Thoracic aorta (tissue), 2 donors: ENCODE data around the gene ADAMTS7. TPM values are rescaled to one million over a fixed set of nuclear protein-coding genes. Genes with fewer than 3 reads are reported as not detected.

Experiments
- ATAC-seq: fragments of 150-250 bp; one replicate; pipeline ENCODE4 v1.8.0; 2017; ENCODE audit warnings: low read depth; ENCODE audit not compliant: insufficient number of reproducible peaks, low FRiP score
- DNase-seq: peaks from one replicate; pipeline ENCODE4 v3.0.0-alpha.2; 2020; ENCODE audit warnings: low spot score
- H3K27ac ChIP-seq, 2 donors: fragments of 200-600 bp; sonication (generic); 1 replicate in 1 of 2; 2 replicates in 1 of 2; pipeline ENCODE4 v1.5.1; 2016; ENCODE audit warnings: mild to moderate bottlenecking in 2 of 2, moderate library complexity in 2 of 2
- H3K27me3 ChIP-seq: fragments of 200-600 bp; sonication (generic); replicated peaks from 2 replicates; pipeline ENCODE4 v1.6.0; 2016; ENCODE audit warnings: mild to moderate bottlenecking; ENCODE audit not compliant: insufficient read depth
- H3K36me3 ChIP-seq: fragments of 200-600 bp; sonication (generic); one replicate; pipeline ENCODE4 v1.5.1; 2016
- H3K4me1 ChIP-seq, 2 donors: fragments of 200-600 bp; sonication (generic); 1 replicate in 1 of 2; 2 replicates in 1 of 2; pipeline versions ENCODE4 v1.5.1 to v1.6.0; 2016; ENCODE audit warnings: low read depth in 2 of 2, mild to moderate bottlenecking in 1 of 2; ENCODE audit not compliant: control insufficient read depth in 1 of 2
- H3K4me3 ChIP-seq: fragments of 200-600 bp; sonication (generic); 2 replicates; pipeline ENCODE4 v1.5.1; 2016; ENCODE audit warnings: mild to moderate bottlenecking
- H3K9me3 ChIP-seq: fragments of 200-600 bp; sonication (generic); 2 replicates; pipeline ENCODE4 v1.5.1; 2016
- total RNA-seq, 2 donors: library from RNA; depleted of rRNA; stranded (reverse); fragments of >200 nt; gene quantifications; one replicate each; pipeline versions ENCODE4 v1.1.0 to v1.2.3, GENCODE V29; 2016
- TF ChIP-seq, protein P1 (sequence below): fragments of 200-600 bp; sonication (generic); IDR thresholded peaks from one replicate; pipeline ENCODE4 v1.5.1; 2019; ENCODE audit warnings: antibody characterized with exemption

Gene ADAMTS7
- total RNA-seq, 2 donors from 2014 or later = 15.6 to 60.2 TPM

DNA sequence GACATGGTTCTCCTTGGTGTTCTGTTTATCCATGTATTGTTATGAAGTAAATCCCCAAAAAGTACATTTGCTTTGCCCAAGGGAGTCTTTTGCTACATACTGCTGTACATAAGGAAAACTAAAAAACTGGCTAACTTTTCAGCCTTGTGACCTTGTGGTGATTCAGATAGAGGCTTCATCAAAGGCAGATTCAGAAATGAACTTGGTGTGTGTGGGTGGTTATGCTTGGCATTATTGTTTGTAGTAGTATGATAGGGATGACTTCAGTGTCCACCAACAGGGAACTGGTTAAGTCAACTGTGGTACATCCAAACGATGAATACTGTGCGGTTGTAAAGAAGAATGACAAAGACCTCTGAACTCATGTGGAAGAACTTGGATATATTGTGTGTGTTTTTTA lies 94.6 kb downstream of the ADAMTS7 start:
- no peak overlapping the region for H3K4me3 ChIP-seq
- TF ChIP-seq, protein P1, sequence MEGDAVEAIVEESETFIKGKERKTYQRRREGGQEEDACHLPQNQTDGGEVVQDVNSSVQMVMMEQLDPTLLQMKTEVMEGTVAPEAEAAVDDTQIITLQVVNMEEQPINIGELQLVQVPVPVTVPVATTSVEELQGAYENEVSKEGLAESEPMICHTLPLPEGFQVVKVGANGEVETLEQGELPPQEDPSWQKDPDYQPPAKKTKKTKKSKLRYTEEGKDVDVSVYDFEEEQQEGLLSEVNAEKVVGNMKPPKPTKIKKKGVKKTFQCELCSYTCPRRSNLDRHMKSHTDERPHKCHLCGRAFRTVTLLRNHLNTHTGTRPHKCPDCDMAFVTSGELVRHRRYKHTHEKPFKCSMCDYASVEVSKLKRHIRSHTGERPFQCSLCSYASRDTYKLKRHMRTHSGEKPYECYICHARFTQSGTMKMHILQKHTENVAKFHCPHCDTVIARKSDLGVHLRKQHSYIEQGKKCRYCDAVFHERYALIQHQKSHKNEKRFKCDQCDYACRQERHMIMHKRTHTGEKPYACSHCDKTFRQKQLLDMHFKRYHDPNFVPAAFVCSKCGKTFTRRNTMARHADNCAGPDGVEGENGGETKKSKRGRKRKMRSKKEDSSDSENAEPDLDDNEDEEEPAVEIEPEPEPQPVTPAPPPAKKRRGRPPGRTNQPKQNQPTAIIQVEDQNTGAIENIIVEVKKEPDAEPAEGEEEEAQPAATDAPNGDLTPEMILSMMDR = no peak
- H3K9me3 ChIP-seq = no peaks in the 10 kb centered on the region
- H3K36me3 ChIP-seq = no peaks in the 10 kb centered on the region
- no peak overlapping the region for H3K27ac ChIP-seq
- H3K27me3 ChIP-seq = no peaks in the 10 kb centered on the region
- ATAC-seq = no peak
- DNase-seq = no peak
- no peaks in the 10 kb centered on the region for H3K4me1 ChIP-seq

DNA sequence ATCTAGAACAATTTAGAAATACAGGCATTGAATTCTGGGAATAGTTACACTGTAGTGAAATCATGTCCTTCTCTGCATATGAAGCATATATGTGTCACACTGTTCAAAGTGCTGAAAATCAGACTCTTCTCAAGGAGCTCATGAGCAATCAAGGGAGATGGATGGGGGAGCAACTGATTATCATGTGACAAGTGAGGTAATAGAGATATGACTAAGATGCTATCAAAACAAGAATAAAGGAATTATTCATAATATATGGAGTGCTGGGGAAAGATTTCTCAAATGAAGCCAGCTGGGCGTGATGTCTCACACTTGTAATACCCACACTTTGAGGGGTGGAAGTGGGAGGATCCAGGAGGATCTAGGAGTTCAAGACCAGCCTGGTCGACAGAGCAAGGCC lies 95.3 kb downstream of the ADAMTS7 start:
- Histone ChIP-seq H3K36me3 (no peaks in the 10 kb centered on the region), H3K27ac (no peak overlapping the region), H3K4me3 (no peak overlapping the region), H3K9me3 (no peaks in the 10 kb centered on the region), H3K27me3 (no peaks in the 10 kb centered on the region), H3K4me1 (no peaks in the 10 kb centered on the region)
- ATAC-seq = no peak
- DNase-seq = no peak
- TF ChIP-seq, protein P1 = no peak

DNA sequence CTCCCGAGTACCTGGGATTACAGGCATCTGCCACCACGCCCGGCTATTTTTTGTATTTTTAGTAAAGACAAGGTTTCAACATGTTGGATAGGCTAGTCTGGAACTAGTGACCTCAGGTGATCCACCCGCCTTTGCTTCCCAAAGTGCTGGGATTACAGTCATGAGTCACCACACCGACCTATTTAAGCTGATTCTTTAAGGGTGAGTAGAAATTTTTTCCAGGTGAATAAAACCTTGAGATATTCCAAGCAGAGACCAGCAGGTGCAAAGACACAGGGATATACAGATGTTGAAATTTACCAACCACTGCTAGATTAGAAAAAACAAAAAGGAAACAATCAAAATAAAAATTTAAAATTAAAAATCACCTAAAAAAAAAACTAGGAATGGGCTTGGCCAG lies 95.8 kb downstream of the ADAMTS7 start:
- ATAC-seq = no peak
- Histone ChIP-seq H3K27me3 (no peaks in the 10 kb centered on the region), H3K9me3 (no peaks in the 10 kb centered on the region), H3K27ac (no peak overlapping the region), H3K4me1 (no peaks in the 10 kb centered on the region), H3K4me3 (no peak overlapping the region), H3K36me3 (no peaks in the 10 kb centered on the region)
- TF ChIP-seq, protein P1 = no peak
- no peak for DNase-seq

DNA sequence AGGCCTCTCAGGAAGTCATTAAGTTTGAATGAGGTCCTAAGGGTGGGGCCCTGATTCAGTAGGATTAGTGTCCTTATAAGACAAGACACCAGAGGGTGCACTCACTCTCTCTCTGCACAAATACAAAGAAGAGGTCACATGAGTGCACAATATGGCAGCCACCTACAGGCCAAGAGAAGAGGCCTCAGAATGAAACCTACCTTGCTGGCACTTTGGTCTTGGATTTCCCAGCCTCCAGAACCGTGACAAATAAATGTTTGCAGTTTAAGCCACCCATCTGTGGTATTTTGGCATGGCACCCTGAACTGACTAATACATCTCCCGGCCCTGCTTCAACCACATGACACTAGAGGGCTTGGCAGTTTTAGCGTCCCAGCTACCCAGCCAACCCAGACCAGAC lies 96.4 kb downstream of the ADAMTS7 start:
- H3K36me3 ChIP-seq = no peaks in the 10 kb centered on the region
- no peak overlapping the region for H3K4me3 ChIP-seq
- no peaks in the 10 kb centered on the region for H3K4me1 ChIP-seq
- DNase-seq = no peak
- no peaks in the 10 kb centered on the region for H3K9me3 ChIP-seq
- H3K27me3 ChIP-seq = no peaks in the 10 kb centered on the region
- H3K27ac ChIP-seq = no peak overlapping the region
- TF ChIP-seq, protein P1 = no peak
- no peak for ATAC-seq

DNA sequence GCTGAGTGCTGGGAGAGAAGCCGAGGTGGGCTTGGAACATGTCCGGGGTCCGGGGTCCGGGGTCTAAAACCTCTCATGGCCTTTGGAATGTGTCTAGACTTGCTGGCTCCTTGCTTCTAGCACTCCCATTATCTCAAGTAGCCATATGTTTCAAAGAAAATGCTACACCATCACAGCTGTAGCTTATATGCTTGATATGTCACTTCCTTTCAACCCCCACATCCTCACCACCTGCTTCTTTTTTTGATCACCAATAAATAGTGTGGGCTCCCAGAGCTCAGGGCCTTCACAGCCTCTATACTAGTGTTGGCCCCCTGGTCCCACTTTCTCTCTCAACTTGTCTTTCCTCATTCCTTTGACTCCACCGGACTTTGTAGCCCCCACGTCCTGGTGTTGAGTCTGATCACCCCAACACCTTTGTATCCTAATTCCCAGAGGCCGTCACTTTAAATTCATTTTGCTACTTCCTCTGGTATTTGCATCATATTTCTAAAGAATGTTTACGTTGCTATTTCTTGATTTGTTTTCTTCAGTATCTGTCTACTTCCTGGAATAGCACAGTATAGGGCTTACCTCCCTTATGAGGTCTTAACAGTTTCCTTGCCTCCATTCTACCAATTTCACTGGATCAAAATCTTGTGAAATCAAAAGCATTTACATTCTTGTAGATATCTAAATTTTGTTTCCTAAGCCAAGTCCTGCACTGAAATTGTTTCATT lies 98.3 kb downstream of the ADAMTS7 start:
- H3K27me3 ChIP-seq = no peaks in the 10 kb centered on the region
- H3K9me3 ChIP-seq = no peaks in the 10 kb centered on the region
- DNase-seq = no peak
- no peak overlapping the region for H3K4me3 ChIP-seq
- H3K27ac ChIP-seq = no peak overlapping the region
- no peak for ATAC-seq
- H3K36me3 ChIP-seq = no peaks in the 10 kb centered on the region
- TF ChIP-seq, protein P1 = no peak
- H3K4me1 ChIP-seq = peaks cover 0 to 4% of the 10 kb centered on the region in 2 donors
